Activated CD4-positive, alpha-beta T cell treated with anti-CD3 and anti-CD28 coated beads for 36 hours (primary cell): ENCODE results near the gene BRD7. TPM values are rescaled to one million over a fixed set of nuclear protein-coding genes. Genes with fewer than 3 reads are reported as not detected.

Experiments
- ATAC-seq: fragments of 200-7000 bp; cut with Tn5 transposase; one replicate; pipeline ENCODE4 v1.10.0; 2021; ENCODE audit warnings: mild to moderate bottlenecking, moderate library complexity
- CTCF ChIA-PET: fragments of 350-600 bp; sonication (Branson Sonifier 250); formaldehyde crosslinking; loops from one replicate; lab custom pipeline; 2021; ENCODE audit warnings: antibody characterized with exemption; lab: Charles Lee
- POLR2A ChIA-PET: fragments of 350-600 bp; sonication (Branson Sonifier 250); formaldehyde crosslinking; loops from one replicate; lab custom pipeline; 2021; ENCODE audit warnings: antibody characterized with exemption, inconsistent platforms; lab: Charles Lee
- DNase-seq: peaks from one replicate; pipeline ENCODE4 v3.0.0-alpha.2; 2020
- H3K27ac Mint-ChIP-seq: one replicate; pipeline ENCODE4 v1.8.0; 2021; ENCODE audit warnings: mixed read lengths
- H3K27me3 Mint-ChIP-seq: one replicate; pipeline ENCODE4 v1.8.0; 2021; ENCODE audit warnings: mixed read lengths
- H3K36me3 Mint-ChIP-seq: one replicate; pipeline ENCODE4 v1.8.0; 2021; ENCODE audit warnings: low read depth, mixed read lengths
- H3K4me1 Mint-ChIP-seq: one replicate; pipeline ENCODE4 v1.8.0; 2021; ENCODE audit warnings: mixed read lengths
- H3K4me3 Mint-ChIP-seq: one replicate; pipeline ENCODE4 v1.8.0; 2021; ENCODE audit warnings: mild to moderate bottlenecking, moderate library complexity, mixed read lengths
- H3K9me3 Mint-ChIP-seq: one replicate; pipeline ENCODE4 v1.8.0; 2021; ENCODE audit warnings: low read depth, mixed read lengths
- intact Hi-C, 2 experiments: fragments of 100-400 bp; cut with DNase I in 1 of 2; cut with micrococcal nuclease in 1 of 2; formaldehyde crosslinking; loops; one replicate each; pipeline versions ENCODE4 v1.14.2 to v1.15.1; 2022 to 2024; cut with DNase I, micrococcal nuclease
- total RNA-seq, 2 experiments: library from RNA; stranded (reverse); gene quantifications; one replicate each; pipeline ENCODE4 v1.2.3, GENCODE V29; 2021

The BRD7 gene
- total RNA-seq, 2 experiments from 2014 or later, result 87.7 to 104 TPM

GRCh38 chr16:50371036-50371716 lies 2.4 kb upstream of the BRD7 start:
- Mint-ChIP-seq H3K27me3 (no peaks in the 10 kb centered on the region), H3K4me1 (peaks cover 20% of the 10 kb centered on the region), H3K4me3 (no peak overlapping the region), H3K36me3 (peaks cover 7% of the 10 kb centered on the region), H3K27ac (no peak overlapping the region), H3K9me3 (no peaks in the 10 kb centered on the region)
- DNase-seq, result no peak
- CTCF ChIA-PET, result interaction anchor here (0.7 to 3.3 kb wide), 5 partner anchors 11 to 374 kb away, joined by 3 to 23 read pairs (median 4); no protein-coding TSS in a partner anchor
- ATAC-seq, result no peak
- POLR2A ChIA-PET, result no interaction called here
- intact Hi-C loops, result loop anchor here (5.0 to 10.0 kb wide), 2 partner anchors 134 to 271 kb away; no protein-coding TSS in a partner anchor

- H3K27ac Mint-ChIP-seq, result peak overlapping the region; percentile 79
- intact Hi-C loops, result loop anchor here (1.0 to 5.0 kb wide), 14 partner anchors 30 to 438 kb away; partner anchors contain the start of genes NKD1 (in 2 of the 2), ADCY7 (in 1 of the 2) and CNEP1R1 (in 1 of the 2)
- peak overlapping the region; percentile 74 for H3K4me3 Mint-ChIP-seq
- peaks cover 20% of the 10 kb centered on the region for H3K36me3 Mint-ChIP-seq
- ChIA-PET POLR2A (interaction anchor here (0.7 to 1.1 kb wide), 3 partner anchors 14 to 296 kb away, joined by 3 to 5 read pairs (median 4); no protein-coding TSS in a partner anchor), CTCF (interaction anchor here (0.6 to 3.3 kb wide), 20 partner anchors 9 to 437 kb away, joined by 3 to 23 read pairs (median 4); no protein-coding TSS in a partner anchor)
- H3K4me1 Mint-ChIP-seq, result peaks cover 37% of the 10 kb centered on the region
- peak; percentile 16 for ATAC-seq
- H3K9me3 Mint-ChIP-seq, result no peaks in the 10 kb centered on the region
- no peaks in the 10 kb centered on the region for H3K27me3 Mint-ChIP-seq
- DNase-seq, result no peak
Observed at GRCh38 chr16:50369133-50369804, 481 bp upstream of the BRD7 start.

- Mint-ChIP-seq H3K9me3 (no peaks in the 10 kb centered on the region), H3K27ac (peak overlapping the region; percentile 86), H3K4me3 (peak overlapping the region; percentile 89), H3K36me3 (peaks cover 30% of the 10 kb centered on the region), H3K4me1 (peaks cover 42% of the 10 kb centered on the region), H3K27me3 (no peaks in the 10 kb centered on the region)
- CTCF ChIA-PET, result interaction anchor here (0.7 to 3.3 kb wide), 14 partner anchors 9 to 439 kb away, joined by 3 to 31 read pairs (median 4); partner anchors contain the start of gene CNEP1R1
- intact Hi-C loops, result loop anchor here (1.0 to 5.0 kb wide), 10 partner anchors 29 to 439 kb away; partner anchors contain the start of genes ADCY7 (in 1 of the 2), NKD1 (in 1 of the 2) and TENT4B (in 1 of the 2)
- POLR2A ChIA-PET, result interaction anchor here (0.6 to 1.4 kb wide), 4 partner anchors 11 to 317 kb away, joined by 3 to 7 read pairs (median 4); no protein-coding TSS in a partner anchor
- DNase-seq (no peak), ATAC-seq (no peak)
Observed at GRCh38 chr16:50367777-50368409, 895 bp downstream of the BRD7 start.

- ChIA-PET POLR2A (no interaction called here), CTCF (interaction anchor here (1.1 to 3.3 kb wide), 4 partner anchors 11 to 379 kb away, joined by 4 to 31 read pairs (median 4); no protein-coding TSS in a partner anchor)
- ATAC-seq, result no peak
- Mint-ChIP-seq H3K27me3 (no peaks in the 10 kb centered on the region), H3K4me3 (peak overlapping the region; percentile 2), H3K4me1 (peaks cover 53% of the 10 kb centered on the region), H3K9me3 (no peaks in the 10 kb centered on the region), H3K27ac (peak overlapping the region; percentile 22), H3K36me3 (peaks cover 38% of the 10 kb centered on the region)
- intact Hi-C loops, result loop anchor here (5.0 kb wide), 6 partner anchors 39 to 441 kb away; partner anchors contain the start of genes ADCY7 (in 1 of the 2) and NKD1 (in 1 of the 2)
- DNase-seq, result no peak
Observed at GRCh38 chr16:50365791-50366575, 2.8 kb downstream of the BRD7 start.

- ATAC-seq, result no peak
- Mint-ChIP-seq H3K27ac (no peak overlapping the region), H3K9me3 (no peaks in the 10 kb centered on the region), H3K27me3 (no peaks in the 10 kb centered on the region), H3K4me3 (no peak overlapping the region), H3K4me1 (peaks cover 62% of the 10 kb centered on the region), H3K36me3 (peaks cover 47% of the 10 kb centered on the region)
- POLR2A ChIA-PET, result interaction anchor here (0.6 kb wide), 1 partner anchor 238 kb away, joined by 3 read pairs; no protein-coding TSS in a partner anchor
- CTCF ChIA-PET, result interaction anchor here (0.8 to 0.9 kb wide), 3 partner anchors 8 to 302 kb away, joined by 3 to 4 read pairs (median 3); no protein-coding TSS in a partner anchor
- DNase-seq, result no peak
- intact Hi-C loops, result no loop called here
Observed at GRCh38 chr16:50363656-50364055, 5.1 kb downstream of the BRD7 start.

GRCh38 chr16:50360779-50361178 lies 8.0 kb downstream of the BRD7 start:
- intact Hi-C loops, result no loop called here
- ATAC-seq (peak; percentile 69), DNase-seq (no peak)
- H3K4me3 Mint-ChIP-seq, result no peak overlapping the region
- H3K9me3 Mint-ChIP-seq, result no peaks in the 10 kb centered on the region
- H3K36me3 Mint-ChIP-seq, result peaks cover 35% of the 10 kb centered on the region
- no peaks in the 10 kb centered on the region for H3K27me3 Mint-ChIP-seq
- CTCF ChIA-PET, result interaction anchor here (0.6 to 15.6 kb wide), 18 partner anchors 16 to 445 kb away, joined by 3 to 304 read pairs (median 3); partner anchors contain the start of gene CNEP1R1
- POLR2A ChIA-PET, result interaction anchor here (1.4 kb wide), 1 partner anchor 22 kb away, joined by 3 read pairs; no protein-coding TSS in a partner anchor
- peaks cover 51% of the 10 kb centered on the region for H3K4me1 Mint-ChIP-seq
- peak overlapping the region; percentile 40 for H3K27ac Mint-ChIP-seq

- Mint-ChIP-seq H3K36me3 (peaks cover 31% of the 10 kb centered on the region), H3K4me1 (peaks cover 49% of the 10 kb centered on the region), H3K27me3 (no peaks in the 10 kb centered on the region), H3K27ac (peak overlapping the region; percentile 45), H3K4me3 (no peak overlapping the region), H3K9me3 (no peaks in the 10 kb centered on the region)
- POLR2A ChIA-PET, result interaction anchor here (0.5 kb wide), 1 partner anchor 18 kb away, joined by 4 read pairs; no protein-coding TSS in a partner anchor
- CTCF ChIA-PET, result interaction anchor here (0.6 to 15.6 kb wide), 16 partner anchors 7 to 446 kb away, joined by 3 to 304 read pairs (median 4); partner anchors contain the start of gene CNEP1R1
- intact Hi-C loops, result no loop called here
- ATAC-seq (no peak), DNase-seq (no peak)
Observed at GRCh38 chr16:50360033-50360778, 8.6 kb downstream of the BRD7 start.

- DNase-seq (no peak), ATAC-seq (no peak)
- Mint-ChIP-seq H3K27ac (peak overlapping the region; percentile 45), H3K36me3 (peaks cover 31% of the 10 kb centered on the region), H3K4me3 (no peak overlapping the region), H3K4me1 (peaks cover 48% of the 10 kb centered on the region), H3K9me3 (no peaks in the 10 kb centered on the region), H3K27me3 (no peaks in the 10 kb centered on the region)
- ChIA-PET POLR2A (interaction anchor here (0.5 kb wide), 1 partner anchor 18 kb away, joined by 4 read pairs; no protein-coding TSS in a partner anchor), CTCF (interaction anchor here (0.6 to 15.6 kb wide), 16 partner anchors 8 to 446 kb away, joined by 3 to 304 read pairs (median 4); partner anchors contain the start of gene CNEP1R1)
- intact Hi-C loops, result no loop called here
Observed at GRCh38 chr16:50359626-50360025, 9.2 kb downstream of the BRD7 start.
